HG02981 (cell line): ENCODE results near the gene TACC3.
A peak's percentile ranks its signal among the peaks of the same experiment; 100 is the strongest.

ENCODE experiments used
- ATAC-seq: cut with Tn5 transposase; IDR thresholded peaks from one replicate; pipeline ENCODE4 v1.9.1; 2021; ENCODE audit warnings: mild to moderate bottlenecking, moderate library complexity; ENCODE audit not compliant: unreplicated experiment

Gene TACC3

DNA sequence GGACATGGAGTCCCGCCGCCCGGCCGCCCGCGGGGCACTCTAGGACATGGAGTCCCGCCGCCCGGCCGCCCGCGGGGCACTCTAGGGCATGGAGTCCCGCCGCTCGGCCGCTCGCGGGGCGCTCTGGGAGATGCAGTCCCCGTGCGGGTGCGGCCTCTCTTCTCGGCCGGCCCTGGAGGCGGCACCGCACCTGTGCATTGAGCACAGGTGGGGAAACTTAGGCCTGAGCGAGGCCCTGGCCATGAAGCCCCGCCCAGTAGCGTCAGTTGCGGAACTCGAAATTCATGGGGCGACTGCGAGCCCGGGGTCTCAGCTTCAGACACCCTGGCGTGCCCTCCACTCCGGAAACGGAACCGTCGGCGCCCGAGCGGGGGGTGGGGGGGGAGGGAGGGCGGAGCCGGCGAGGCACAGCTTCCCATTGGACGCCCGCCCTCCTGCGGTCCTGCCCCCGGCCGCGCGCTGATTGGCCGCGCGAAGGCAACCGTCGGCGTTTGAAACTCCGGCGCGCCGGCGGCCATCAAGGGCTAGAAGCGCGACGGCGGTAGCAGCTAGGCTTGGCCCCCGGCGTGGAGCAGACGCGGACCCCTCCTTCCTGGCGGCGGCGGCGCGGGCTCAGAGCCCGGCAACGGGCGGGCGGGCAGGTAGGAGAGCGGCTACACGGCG, at the start of gene TACC3, which contains the start of gene TMEM129:
Gene TACC3 (plus strand): TSS at position 519 of the 663 bp plus-strand sequence. CDS start 1,901 bp downstream, outside the sequence.
Gene TMEM129 (minus strand): TSS at position 321 of the 663 bp plus-strand sequence. CDS start 486 bp downstream, outside the sequence.
- ATAC-seq, result peak; percentile 81

DNA sequence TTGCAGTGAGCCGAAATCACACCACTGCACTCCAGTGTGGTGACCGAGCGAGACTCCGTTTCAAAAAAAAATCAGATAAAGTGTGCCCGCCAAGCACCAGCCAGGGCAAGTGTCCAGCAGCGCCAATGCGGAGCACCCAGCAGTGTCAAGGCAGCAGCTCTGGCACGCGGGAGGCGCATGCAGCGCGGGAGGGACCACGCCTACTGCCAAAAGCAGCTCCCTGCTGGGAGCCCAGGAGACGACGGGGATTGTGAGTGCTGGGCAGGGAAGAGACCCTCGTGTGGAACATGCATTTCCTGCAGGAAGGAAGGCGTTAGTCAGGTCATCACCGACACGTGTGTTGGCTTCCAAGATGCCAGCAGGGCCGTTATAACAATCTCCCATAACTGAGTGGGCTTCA, 47.6 kb upstream of the TACC3 start:
- ATAC-seq, result no peak

- ATAC-seq, result no peak
Measured at GRCh38 chr4:1674682-1675081, 46.6 kb upstream of the TACC3 start.

DNA sequence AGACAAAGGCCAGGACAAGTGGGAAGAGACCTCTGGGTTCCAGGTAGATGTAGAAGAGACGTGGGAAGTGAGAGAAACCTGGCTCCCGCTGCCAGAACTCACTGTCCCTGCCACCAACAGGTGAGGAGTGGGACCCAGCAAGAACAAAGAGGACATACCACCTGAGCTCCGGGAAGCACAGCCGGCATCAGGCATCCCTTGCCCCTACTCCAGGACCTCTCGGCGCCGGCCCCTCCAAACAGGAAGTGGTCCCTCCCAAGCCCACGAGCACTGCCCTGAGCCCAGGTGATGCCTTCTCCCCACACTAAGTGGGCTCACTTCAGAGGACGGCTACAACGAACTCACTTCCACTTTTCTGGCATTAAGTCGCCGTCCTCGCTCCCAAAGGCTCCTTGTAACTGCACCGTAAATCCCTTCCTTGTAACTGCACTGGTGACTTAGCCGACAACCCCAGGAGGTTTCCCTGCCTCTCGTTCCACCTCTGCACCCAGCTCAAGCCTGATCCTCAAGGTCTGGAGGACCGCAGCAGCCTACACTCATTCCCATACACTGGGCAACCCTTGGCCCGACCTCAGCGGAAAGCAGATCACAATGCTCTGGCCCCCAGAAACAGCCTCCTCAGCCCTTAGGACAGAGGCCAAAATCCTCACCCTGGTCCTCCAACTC, 46.1 kb upstream of the TACC3 start:
- no peak for ATAC-seq

- no peak for ATAC-seq
Measured at GRCh38 chr4:1675802-1676137, 45.6 kb upstream of the TACC3 start.

DNA sequence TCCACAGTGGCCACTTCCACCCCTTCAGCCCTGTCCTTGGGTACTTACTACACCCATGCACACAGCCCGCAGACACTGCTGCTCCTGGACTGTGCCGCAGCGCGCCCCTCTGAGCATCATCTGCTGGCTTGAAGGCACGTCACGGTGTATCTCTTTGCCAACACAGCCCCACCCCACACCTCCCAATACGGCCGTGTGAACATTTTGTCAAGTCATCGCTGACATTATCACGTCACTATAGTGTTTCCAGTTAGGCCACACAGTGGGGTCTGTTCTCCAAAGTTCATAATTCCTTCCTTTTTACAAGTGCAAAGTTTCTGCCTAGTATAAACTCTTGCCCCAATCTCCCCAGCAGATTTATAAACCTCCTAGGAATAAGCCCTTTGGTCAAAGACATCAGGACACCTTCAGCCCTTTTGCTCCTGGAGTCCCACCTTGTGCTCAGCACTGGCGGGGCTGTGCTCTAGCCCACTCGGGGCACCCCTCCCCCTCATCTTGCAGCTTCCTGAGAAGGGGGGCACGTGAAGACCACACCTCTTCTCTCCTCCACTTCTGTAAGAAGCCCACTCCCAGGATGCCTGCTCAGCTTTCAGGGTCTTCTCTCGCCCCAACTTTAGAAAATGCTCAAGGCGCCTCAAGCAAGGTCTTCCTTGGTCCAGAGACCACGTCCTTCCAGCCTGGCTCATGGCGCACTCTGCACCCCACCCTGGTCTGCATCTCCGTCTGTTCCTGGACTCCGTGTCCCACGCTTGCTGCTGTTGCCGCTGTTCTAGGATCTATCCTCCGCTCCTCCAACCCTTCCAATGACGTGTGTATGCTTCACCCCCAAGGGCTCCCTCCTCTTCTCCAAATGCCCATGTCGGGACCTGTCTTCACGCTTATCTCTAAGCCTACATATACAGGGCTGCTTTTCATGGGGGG, 44.5 kb upstream of the TACC3 start:
- ATAC-seq, result no peak

GRCh38 chr4:1678244-1678643, 43.1 kb upstream of the TACC3 start:
- no peak for ATAC-seq

- ATAC-seq, result no peak
Measured at GRCh38 chr4:1682860-1683259, 38.5 kb upstream of the TACC3 start.

- no peak for ATAC-seq
Measured at GRCh38 chr4:1683261-1683735, 38.0 kb upstream of the TACC3 start.

DNA sequence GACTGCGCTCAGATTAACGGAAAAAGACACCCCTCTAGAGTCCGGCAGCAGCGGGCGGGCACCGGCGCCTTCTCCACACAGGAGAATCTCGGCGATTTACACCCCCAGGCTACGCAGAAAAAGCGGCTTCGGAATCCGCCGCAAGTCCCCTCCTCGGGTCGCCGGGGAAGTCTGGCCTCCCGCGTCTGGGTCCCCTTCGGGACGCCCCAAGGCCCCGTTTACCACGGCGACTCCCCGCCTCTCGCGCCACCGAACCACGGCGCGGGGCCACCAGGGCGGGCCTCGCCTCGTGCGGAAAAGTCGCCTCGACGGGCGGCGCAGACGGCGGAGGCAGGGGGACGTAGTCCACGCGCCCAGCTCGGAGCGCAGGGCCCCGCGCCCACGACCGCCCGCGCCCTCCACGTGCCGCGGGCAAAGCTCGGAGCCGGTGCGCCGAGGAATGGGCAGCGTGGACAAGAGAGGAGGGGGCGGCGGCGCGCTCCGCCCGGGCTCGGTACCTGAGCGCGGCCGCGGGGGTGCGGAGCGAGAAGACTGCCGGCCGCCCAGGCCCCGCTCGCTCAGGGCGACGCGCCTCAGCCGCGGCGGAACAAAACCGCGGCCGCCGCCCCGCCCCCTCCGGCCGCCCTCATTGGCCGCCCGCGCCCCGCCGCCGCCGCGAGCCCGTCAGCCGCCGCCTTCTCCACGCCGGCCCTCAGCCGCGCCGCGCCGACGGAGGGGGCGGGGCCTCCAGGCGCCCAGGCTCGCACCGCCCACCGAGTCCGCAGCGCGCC, 37.4 kb upstream of the TACC3 start, which contains the start of gene FAM53A:
Gene FAM53A (minus strand): TSS at position 578 of the 770 bp plus-strand sequence. CDS start 15,572 bp downstream, outside the sequence.
- ATAC-seq, result peak; percentile 90

- ATAC-seq, result no peak
Measured at GRCh38 chr4:1684506-1685234, 36.7 kb upstream of the TACC3 start.

DNA sequence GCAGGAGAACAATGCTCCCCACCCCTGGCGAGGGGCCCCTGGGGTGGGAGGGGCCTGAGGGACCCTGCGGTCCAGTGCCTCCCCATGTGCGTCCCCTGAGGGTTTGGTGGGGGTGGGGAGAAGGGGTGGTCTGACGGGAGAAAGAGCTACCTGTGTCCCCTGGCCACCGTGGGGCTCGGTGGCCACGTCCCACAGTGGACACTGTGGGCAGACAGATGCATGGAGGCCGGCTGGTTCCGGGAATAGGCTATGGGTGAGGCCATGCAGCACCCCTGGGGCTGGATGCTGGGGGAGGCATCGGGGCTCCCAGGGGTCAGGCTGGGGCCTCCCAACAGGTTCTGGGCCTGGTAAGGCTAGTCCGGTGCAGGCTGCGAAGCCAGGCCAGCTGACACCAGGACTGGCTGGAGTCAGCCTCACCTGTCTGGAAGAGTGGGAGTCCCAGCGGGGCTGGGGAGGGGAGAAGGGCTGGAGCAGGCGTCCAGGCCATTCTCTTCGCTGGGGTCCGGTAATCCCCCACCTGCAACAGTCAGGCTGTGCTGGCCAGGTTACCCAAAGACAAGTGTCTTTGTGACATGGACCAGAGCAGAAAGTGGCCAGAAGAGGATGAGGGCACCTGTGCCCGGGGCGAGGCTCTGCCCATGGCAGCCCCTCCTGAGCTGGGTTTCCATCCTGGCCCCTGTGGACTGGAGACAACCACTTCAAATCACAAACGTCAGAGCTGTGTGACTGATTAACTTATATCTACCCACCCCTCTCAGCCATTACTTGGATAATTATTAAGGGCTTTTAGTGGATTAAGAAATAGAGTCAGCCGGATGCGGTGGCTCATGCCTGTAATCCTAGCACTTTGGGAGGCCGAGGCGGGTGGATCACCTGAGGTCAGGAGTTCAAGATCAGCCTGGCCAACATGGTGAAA, 35.8 kb upstream of the TACC3 start:
- no peak for ATAC-seq

GRCh38 chr4:1686440-1687036, 34.8 kb upstream of the TACC3 start:
- ATAC-seq, result no peak

DNA sequence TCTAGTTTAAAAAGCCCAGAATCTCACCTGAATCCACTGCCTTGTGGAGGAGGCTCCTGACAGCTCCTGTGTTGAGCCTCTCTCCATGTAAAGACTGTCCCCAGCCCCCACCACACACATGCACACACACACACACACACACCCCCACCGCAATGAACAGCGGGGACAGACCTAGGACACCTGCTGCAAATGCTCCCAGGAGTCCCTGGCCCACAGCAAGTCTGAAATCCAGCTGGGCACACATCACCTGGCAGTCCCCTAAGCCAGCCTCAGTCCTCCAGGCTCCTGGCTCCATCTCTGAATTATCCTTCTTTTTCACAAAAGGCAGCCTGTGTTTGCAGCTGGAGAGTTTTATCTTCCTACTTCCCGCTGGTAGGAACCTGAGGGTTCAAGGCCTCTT, 30.6 kb upstream of the TACC3 start:
- ATAC-seq, result no peak

DNA sequence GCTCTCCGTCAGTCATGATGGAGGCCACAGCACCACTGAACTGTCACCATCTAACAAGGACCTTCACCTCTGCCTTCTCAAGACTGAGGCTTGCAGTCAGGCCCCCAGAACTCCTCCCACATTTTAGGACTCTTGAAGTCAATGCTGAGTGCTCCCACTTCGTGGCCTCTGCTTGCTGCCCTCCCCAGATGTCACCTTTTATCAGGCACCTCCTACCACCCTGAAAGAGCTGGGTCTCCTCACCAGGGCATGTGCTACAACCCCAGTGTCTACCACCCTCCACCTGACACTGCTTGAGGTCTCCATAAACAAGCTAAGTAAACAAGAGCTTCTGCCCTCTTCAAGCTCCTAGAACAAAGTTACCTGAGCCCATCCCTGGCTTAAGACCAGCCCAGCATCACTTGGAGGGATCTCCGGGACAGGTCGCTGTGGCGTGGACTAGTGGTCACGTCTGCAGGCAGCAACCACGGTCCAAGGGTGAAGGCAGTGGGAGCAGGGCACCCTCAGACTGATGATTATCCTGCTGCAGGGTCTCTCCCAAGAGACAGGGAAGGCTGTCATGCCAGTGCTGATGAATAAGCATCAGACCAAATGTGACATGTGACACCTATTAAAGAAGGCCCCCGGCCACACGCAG, 29.5 kb upstream of the TACC3 start:
- ATAC-seq, result no peak

DNA sequence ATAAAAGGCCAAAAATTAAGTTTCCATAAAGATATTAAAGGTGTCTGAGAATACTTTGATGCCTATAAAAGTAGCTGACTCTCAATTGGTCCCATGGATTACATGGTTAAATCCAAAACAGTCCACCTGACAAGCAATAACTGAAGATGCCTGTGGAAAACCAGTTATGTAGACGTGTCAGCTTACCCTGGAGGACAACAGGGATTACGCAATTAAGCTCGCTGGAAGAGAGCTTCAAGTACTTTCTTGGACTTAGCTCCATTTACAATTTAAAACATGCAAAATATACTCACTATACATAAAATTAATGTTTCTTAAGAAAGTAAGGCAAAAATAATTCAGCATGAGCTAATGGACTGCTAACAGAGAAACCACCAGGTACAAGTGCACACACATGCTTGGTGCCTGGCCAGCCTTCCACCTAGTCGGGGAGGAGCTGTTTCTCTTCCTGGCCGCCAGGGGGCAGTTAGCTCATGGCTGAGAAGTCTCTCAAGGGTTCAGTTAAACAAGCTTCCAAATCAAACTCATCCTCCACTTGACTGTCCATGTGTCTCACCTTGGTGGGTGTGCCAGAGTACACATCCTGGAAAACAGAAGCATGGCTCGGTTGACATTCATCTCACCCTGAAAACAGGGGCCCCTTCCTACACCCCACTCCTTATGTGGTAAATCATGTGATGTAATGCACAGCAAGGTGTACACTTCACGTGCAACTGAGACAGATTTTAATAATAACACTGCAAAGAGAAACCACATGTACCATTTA, 28.0 kb upstream of the TACC3 start:
- ATAC-seq, result peak; percentile 74

GRCh38 chr4:1695913-1696312, 25.4 kb upstream of the TACC3 start:
- ATAC-seq, result no peak
